Calu3 (cell line): ENCODE data around the gene RAB11FIP2. TPM values are rescaled to one million over a fixed set of nuclear protein-coding genes. Genes with fewer than 3 reads are reported as not detected.

Source experiments
- BruUV-seq: library from RNA; stranded (reverse); fragments of 400-500 nt; replicated peaks from 2 replicates; lab custom pipeline; 2021; lab: Mats Ljungman, UMichigan
- CTCF ChIA-PET: fragments of 300-600 bp; sonication (Branson Sonifier 250); formaldehyde crosslinking; loops from one replicate; lab custom pipeline; 2022; ENCODE audit warnings: antibody characterized with exemption; lab: Charles Lee
- DNase-seq: peaks from one replicate; pipeline ENCODE4 v3.0.0; 2022
- H3K27ac Mint-ChIP-seq: one replicate; pipeline ENCODE4 v1.8.0; 2022; ENCODE audit warnings: mixed read lengths; ENCODE audit not compliant: unreplicated experiment
- H3K27me3 Mint-ChIP-seq: one replicate; pipeline ENCODE4 v1.8.0; 2022; ENCODE audit warnings: mixed read lengths; ENCODE audit not compliant: unreplicated experiment
- H3K36me3 Mint-ChIP-seq: one replicate; pipeline ENCODE4 v1.8.0; 2022; ENCODE audit warnings: mild to moderate bottlenecking, moderate library complexity, mixed read lengths; ENCODE audit not compliant: insufficient read depth, unreplicated experiment
- H3K4me1 Mint-ChIP-seq: one replicate; pipeline ENCODE4 v1.8.0; 2022; ENCODE audit warnings: mild to moderate bottlenecking, low read depth, mixed read lengths; ENCODE audit not compliant: unreplicated experiment
- H3K4me3 Mint-ChIP-seq: one replicate; pipeline ENCODE4 v1.8.0; 2022; ENCODE audit warnings: mild to moderate bottlenecking, low read depth, moderate library complexity, mixed read lengths; ENCODE audit not compliant: unreplicated experiment
- H3K9me3 Mint-ChIP-seq: one replicate; pipeline ENCODE4 v1.8.0; 2022; ENCODE audit warnings: low read depth, mixed read lengths; ENCODE audit not compliant: unreplicated experiment
- intact Hi-C: fragments of 100-400 bp; cut with micrococcal nuclease; formaldehyde crosslinking; loops from one replicate; pipeline ENCODE4 v1.10.0; 2022; ENCODE audit not compliant: unreplicated experiment
- total RNA-seq: library from RNA; stranded (reverse); gene quantifications from 2 replicates; pipeline ENCODE4 v1.2.3, GENCODE V29; 2022
- TF ChIP-seq, protein P1 (sequence below): fragments of 200-600 bp; IDR thresholded peaks from one replicate; pipeline ENCODE4 v1.8.0; 2022; ENCODE audit warnings: antibody characterized with exemption; ENCODE audit not compliant: unreplicated experiment

Gene RAB11FIP2
- total RNA-seq, 1 experiment from 2014 or later, result 11.0 TPM

DNA sequence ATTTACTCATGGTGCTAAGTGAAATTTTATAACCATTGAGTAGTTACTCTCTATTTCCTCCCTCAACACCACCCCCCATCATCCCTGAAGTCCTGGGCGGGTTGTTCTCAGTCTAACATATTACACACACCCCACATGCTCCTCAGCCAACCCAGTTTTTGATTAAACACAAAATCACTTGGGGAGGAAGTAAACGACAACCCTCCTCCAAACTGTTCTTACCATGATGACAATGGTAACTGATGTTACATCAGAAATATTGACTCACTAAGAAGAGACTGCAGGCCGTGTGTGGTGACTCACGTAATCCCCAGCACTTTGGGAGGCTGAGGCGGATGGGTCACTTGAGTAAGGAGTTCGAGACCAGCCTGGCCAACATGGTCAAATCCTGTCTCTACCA, 44.2 kb downstream of the RAB11FIP2 start:
- Mint-ChIP-seq H3K9me3 (no peaks in the 10 kb centered on the region), H3K36me3 (no peaks in the 10 kb centered on the region)
- BruUV-seq, result no TSS peak

DNA sequence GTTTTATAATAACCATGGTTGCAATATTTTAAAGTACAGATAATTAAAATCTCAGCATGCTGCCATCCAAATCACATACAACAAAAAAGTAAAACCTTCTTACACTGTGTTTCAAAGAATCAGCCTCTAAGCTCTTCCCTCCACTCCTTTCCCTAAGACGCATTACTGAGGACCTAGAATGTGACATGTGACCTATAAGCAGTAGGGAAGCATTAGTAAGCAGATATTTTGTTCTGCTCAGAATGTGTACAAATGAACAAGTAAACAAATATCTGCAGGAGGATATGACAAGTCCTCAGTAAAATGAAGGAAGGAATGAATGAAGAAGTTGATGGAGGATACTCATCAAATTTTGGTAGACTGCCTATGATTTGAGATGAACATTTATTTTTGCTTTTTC, 49.1 kb downstream of the RAB11FIP2 start:
- Mint-ChIP-seq H3K9me3 (no peaks in the 10 kb centered on the region), H3K4me1 (no peaks in the 10 kb centered on the region)

More for the DNA sequence above, 44.2 kb downstream of the RAB11FIP2 start:
- no peaks in the 10 kb centered on the region for H3K27me3 Mint-ChIP-seq
- TF ChIP-seq, protein P1, sequence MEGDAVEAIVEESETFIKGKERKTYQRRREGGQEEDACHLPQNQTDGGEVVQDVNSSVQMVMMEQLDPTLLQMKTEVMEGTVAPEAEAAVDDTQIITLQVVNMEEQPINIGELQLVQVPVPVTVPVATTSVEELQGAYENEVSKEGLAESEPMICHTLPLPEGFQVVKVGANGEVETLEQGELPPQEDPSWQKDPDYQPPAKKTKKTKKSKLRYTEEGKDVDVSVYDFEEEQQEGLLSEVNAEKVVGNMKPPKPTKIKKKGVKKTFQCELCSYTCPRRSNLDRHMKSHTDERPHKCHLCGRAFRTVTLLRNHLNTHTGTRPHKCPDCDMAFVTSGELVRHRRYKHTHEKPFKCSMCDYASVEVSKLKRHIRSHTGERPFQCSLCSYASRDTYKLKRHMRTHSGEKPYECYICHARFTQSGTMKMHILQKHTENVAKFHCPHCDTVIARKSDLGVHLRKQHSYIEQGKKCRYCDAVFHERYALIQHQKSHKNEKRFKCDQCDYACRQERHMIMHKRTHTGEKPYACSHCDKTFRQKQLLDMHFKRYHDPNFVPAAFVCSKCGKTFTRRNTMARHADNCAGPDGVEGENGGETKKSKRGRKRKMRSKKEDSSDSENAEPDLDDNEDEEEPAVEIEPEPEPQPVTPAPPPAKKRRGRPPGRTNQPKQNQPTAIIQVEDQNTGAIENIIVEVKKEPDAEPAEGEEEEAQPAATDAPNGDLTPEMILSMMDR, result no peak
- no peaks in the 10 kb centered on the region for H3K4me1 Mint-ChIP-seq
- no peak overlapping the region for H3K4me3 Mint-ChIP-seq
- intact Hi-C loops, result no loop called here
- peak overlapping the region; percentile 9 for H3K27ac Mint-ChIP-seq
- CTCF ChIA-PET, result no interaction called here
- DNase-seq, result no peak

DNA sequence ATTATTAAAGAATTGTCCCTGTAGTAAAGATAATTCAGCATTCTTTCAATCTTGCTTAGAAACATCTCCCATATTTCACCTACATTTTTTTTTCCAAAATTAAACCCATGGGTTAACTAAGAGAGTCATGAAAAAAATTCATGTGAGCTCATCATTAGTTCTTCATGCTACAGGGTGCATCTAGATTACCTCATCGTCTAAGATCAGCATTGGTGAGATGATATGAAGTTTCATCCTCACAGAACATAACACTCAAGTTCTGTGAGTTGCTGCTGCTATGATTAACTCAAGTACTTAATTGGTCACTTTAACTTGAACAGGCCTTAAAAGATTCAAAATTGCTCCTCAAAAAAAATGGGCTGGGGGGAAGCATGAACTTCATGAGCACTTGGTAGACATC, 50.0 kb downstream of the RAB11FIP2 start:
- H3K4me1 Mint-ChIP-seq, result no peaks in the 10 kb centered on the region
- H3K27me3 Mint-ChIP-seq, result no peaks in the 10 kb centered on the region
- TF ChIP-seq, protein P1, result no peak
- BruUV-seq, result no TSS peak
- no peak overlapping the region for H3K4me3 Mint-ChIP-seq
- intact Hi-C loops, result no loop called here
- DNase-seq, result no peak
- no peak overlapping the region for H3K27ac Mint-ChIP-seq
- no peaks in the 10 kb centered on the region for H3K9me3 Mint-ChIP-seq
- CTCF ChIA-PET, result no interaction called here
- H3K36me3 Mint-ChIP-seq, result no peaks in the 10 kb centered on the region

More for the DNA sequence above, 49.1 kb downstream of the RAB11FIP2 start:
- Mint-ChIP-seq H3K27ac (no peak overlapping the region), H3K36me3 (no peaks in the 10 kb centered on the region), H3K27me3 (no peaks in the 10 kb centered on the region), H3K4me3 (no peak overlapping the region)
- intact Hi-C loops, result no loop called here
- CTCF ChIA-PET, result no interaction called here
- DNase-seq, result no peak
- TF ChIP-seq, protein P1, result no peak
- BruUV-seq, result no TSS peak

DNA sequence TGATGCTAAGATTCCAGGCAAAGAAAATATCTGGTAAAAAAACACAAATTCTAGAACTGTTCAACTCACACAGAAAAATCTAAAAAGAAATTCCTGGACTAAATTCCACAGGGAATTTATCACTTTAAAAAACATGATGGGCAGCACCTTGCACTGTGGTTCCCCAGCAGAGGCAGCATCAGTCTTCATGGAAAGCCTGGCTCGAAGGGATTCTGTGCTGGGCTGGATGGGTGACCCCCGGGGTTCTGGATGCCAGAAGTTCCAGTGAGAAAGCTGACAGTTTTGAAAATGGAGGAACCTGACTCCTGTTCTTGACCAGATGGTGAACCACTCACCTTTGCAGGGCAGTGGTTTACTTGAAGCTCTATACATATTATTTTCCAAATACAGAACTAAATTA, 52.0 kb downstream of the RAB11FIP2 start:
- TF ChIP-seq, protein P1, result no peak
- Mint-ChIP-seq H3K4me1 (no peaks in the 10 kb centered on the region), H3K27ac (no peak overlapping the region), H3K9me3 (no peaks in the 10 kb centered on the region), H3K27me3 (no peaks in the 10 kb centered on the region), H3K36me3 (no peaks in the 10 kb centered on the region), H3K4me3 (no peak overlapping the region)
- intact Hi-C loops, result no loop called here
- BruUV-seq, result no TSS peak
- CTCF ChIA-PET, result interaction anchor here (0.5 kb wide), 1 partner anchor 8 kb away, joined by 3 read pairs; no protein-coding TSS in a partner anchor
- DNase-seq, result no peak
